CD8-positive, alpha-beta memory T cell (primary cell): Measurements from ENCODE around the gene EML6. TPM values are rescaled to one million over a fixed set of nuclear protein-coding genes. Genes with fewer than 3 reads are reported as not detected.

Experiments
- CTCF ChIA-PET: fragments of 350-600 bp; sonication (Branson Sonifier 250); formaldehyde crosslinking; loops from one replicate; lab custom pipeline; 2021; ENCODE audit warnings: antibody characterized with exemption; lab: Charles Lee
- POLR2A ChIA-PET: fragments of 350-600 bp; sonication (Branson Sonifier 250); formaldehyde crosslinking; loops from one replicate; lab custom pipeline; 2021; ENCODE audit warnings: antibody characterized with exemption; lab: Charles Lee
- DNase-seq, 5 donors: peaks; one replicate each; pipeline versions ENCODE4 v3.0.0 to v3.0.0-alpha.2; 2020 to 2022; ENCODE audit warnings: mixed read lengths in 1 of 5
- H3K27ac ChIP-seq: one replicate; pipeline ENCODE4 v1.7.0; 2013; ENCODE audit warnings: low read depth, mild to moderate bottlenecking, low read length, moderate library complexity
- H3K27me3 ChIP-seq: 2 replicates; pipeline ENCODE4 v1.7.0; 2013; ENCODE audit warnings: low read length, mild to moderate bottlenecking; ENCODE audit not compliant: insufficient read depth, poor library complexity, severe bottlenecking
- H3K36me3 ChIP-seq: 2 replicates; pipeline ENCODE4 v1.7.0; 2013; ENCODE audit warnings: mild to moderate bottlenecking, low read length, moderate library complexity; ENCODE audit not compliant: insufficient read depth
- H3K4me1 ChIP-seq: 2 replicates; pipeline ENCODE4 v1.7.0; 2013; ENCODE audit warnings: mild to moderate bottlenecking, low read length, moderate library complexity; ENCODE audit not compliant: insufficient read depth
- H3K4me3 ChIP-seq: 2 replicates; pipeline ENCODE4 v1.7.0; 2013; ENCODE audit warnings: mild to moderate bottlenecking, low read length
- H3K9me3 ChIP-seq: 2 replicates; pipeline ENCODE4 v1.7.0; 2013; ENCODE audit warnings: mild to moderate bottlenecking, low read length
- H3K27ac Mint-ChIP-seq, 8 donors: one replicate each; pipeline ENCODE4 v1.8.0; 2020 to 2021; ENCODE audit warnings: mixed read lengths in 8 of 8, mild to moderate bottlenecking in 6 of 8, inconsistent platforms in 3 of 8, moderate library complexity in 3 of 8
- H3K27me3 Mint-ChIP-seq, 2 donors: one replicate each; pipeline ENCODE4 v1.8.0; 2020 to 2021; ENCODE audit warnings: mixed read lengths in 2 of 2, mild to moderate bottlenecking in 1 of 2, moderate library complexity in 1 of 2
- H3K36me3 Mint-ChIP-seq, 3 donors: one replicate each; pipeline ENCODE4 v1.8.0; 2020 to 2021; ENCODE audit warnings: mixed read lengths in 3 of 3, inconsistent platforms in 1 of 3, mild to moderate bottlenecking in 1 of 3
- H3K4me1 Mint-ChIP-seq, 3 donors: one replicate each; pipeline ENCODE4 v1.8.0; 2020 to 2021; ENCODE audit warnings: mixed read lengths in 3 of 3, inconsistent platforms in 1 of 3, mild to moderate bottlenecking in 1 of 3
- H3K4me3 Mint-ChIP-seq, 7 donors: one replicate each; pipeline ENCODE4 v1.8.0; 2020 to 2021; ENCODE audit warnings: mixed read lengths in 7 of 7, mild to moderate bottlenecking in 6 of 7, moderate library complexity in 4 of 7, inconsistent platforms in 2 of 7
- H3K9me3 Mint-ChIP-seq, 5 donors: one replicate each; pipeline ENCODE4 v1.8.0; 2020 to 2022; ENCODE audit warnings: mixed read lengths in 5 of 5, mild to moderate bottlenecking in 3 of 5, moderate library complexity in 2 of 5, inconsistent platforms in 1 of 5
- polyA plus RNA-seq: library from polyadenylated mRNA; unstranded; fragments of 300-500 nt; fragmentation: Illumina TruSeq; gene quantifications from one replicate; pipeline ENCODE4 v1.2.3, GENCODE V29; 2021
- total RNA-seq, 2 experiments: library from RNA; stranded (reverse); gene quantifications; one replicate each; pipeline ENCODE4 v1.2.3, GENCODE V29; 2021

The EML6 gene
- total and polyA plus RNA-seq, 3 experiments from 2014 or later, result 0.05 to 2.3 (median 1.3) TPM

GRCh38 chr2:54915101-54915500 lies 191.6 kb downstream of the EML6 start:
- Histone ChIP-seq H3K27ac (no peak overlapping the region), H3K4me3 (no peak overlapping the region), H3K9me3 (no peaks in the 10 kb centered on the region), H3K27me3 (no peaks in the 10 kb centered on the region), H3K36me3 (no peaks in the 10 kb centered on the region), H3K4me1 (no peaks in the 10 kb centered on the region)
- Mint-ChIP-seq H3K4me1 (peaks cover 0 to 7% (median 6%) of the 10 kb centered on the region in 3 donors), H3K27ac (no peak overlapping the region), H3K4me3 (no peak overlapping the region), H3K36me3 (peaks cover 0 to 7% (median 2%) of the 10 kb centered on the region in 3 donors), H3K9me3 (peaks cover 0 to under 1% (median 0%) of the 10 kb centered on the region in 5 donors), H3K27me3 (peaks cover 0 to 22% of the 10 kb centered on the region in 2 donors)
- ChIA-PET POLR2A (interaction anchor here (0.6 kb wide), 1 partner anchor 257 kb away, joined by 4 read pairs; no protein-coding TSS in a partner anchor), CTCF (interaction anchor here (1.0 kb wide), 1 partner anchor 11 kb away, joined by 3 read pairs; no protein-coding TSS in a partner anchor)
- DNase-seq, result no peak

DNA sequence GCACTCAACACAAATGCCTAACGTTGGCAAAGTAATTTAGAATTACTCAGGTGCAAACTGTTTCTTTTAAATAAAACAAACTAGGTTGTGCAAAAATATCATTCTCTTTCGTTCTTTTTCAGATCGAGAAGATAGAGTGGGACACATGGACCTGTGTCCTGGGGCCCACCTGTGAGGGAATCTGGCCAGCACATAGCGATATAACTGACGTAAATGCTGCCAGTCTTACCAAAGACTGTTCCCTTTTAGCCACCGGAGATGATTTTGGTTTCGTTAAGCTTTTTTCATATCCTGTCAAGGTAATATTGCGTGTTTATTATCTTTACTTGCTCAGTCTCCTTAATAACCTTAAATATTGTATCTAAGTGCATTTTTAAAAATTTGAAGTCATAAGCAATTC lies 193.2 kb downstream of the EML6 start:
- no peaks in the 10 kb centered on the region for H3K9me3 ChIP-seq
- H3K27ac ChIP-seq, result no peak overlapping the region
- no peaks in the 10 kb centered on the region for H3K4me1 ChIP-seq
- Mint-ChIP-seq H3K4me3 (no peak overlapping the region), H3K36me3 (peaks cover 0 to 16% (median 6%) of the 10 kb centered on the region in 3 donors), H3K27me3 (peaks cover 0 to 22% of the 10 kb centered on the region in 2 donors), H3K27ac (no peak overlapping the region), H3K9me3 (peaks cover 0 to 11% (median 5%) of the 10 kb centered on the region in 5 donors), H3K4me1 (peaks cover 0 to 7% (median 6%) of the 10 kb centered on the region in 3 donors)
- no peaks in the 10 kb centered on the region for H3K27me3 ChIP-seq
- no peak overlapping the region for H3K4me3 ChIP-seq
- DNase-seq, result no peak
- CTCF ChIA-PET, result no interaction called here
- no peaks in the 10 kb centered on the region for H3K36me3 ChIP-seq
- POLR2A ChIA-PET, result no interaction called here

- H3K4me1 Mint-ChIP-seq, result peaks cover 0 to 7% (median 6%) of the 10 kb centered on the region in 3 donors
- H3K36me3 Mint-ChIP-seq, result peaks cover 0 to 16% (median 6%) of the 10 kb centered on the region in 3 donors
- H3K4me3 ChIP-seq, result no peak overlapping the region
- H3K27me3 Mint-ChIP-seq, result peaks cover 0 to 13% of the 10 kb centered on the region in 2 donors
- POLR2A ChIA-PET, result no interaction called here
- no peaks in the 10 kb centered on the region for H3K27me3 ChIP-seq
- peaks cover 1 to 11% (median 5%) of the 10 kb centered on the region in 5 donors for H3K9me3 Mint-ChIP-seq
- no peaks in the 10 kb centered on the region for H3K4me1 ChIP-seq
- no peaks in the 10 kb centered on the region for H3K36me3 ChIP-seq
- H3K9me3 ChIP-seq, result no peaks in the 10 kb centered on the region
- CTCF ChIA-PET, result no interaction called here
- H3K4me3 Mint-ChIP-seq, result no peak overlapping the region
- H3K27ac Mint-ChIP-seq, result peak overlapping the region in 1 of 8 donors; percentile 10
- H3K27ac ChIP-seq, result no peak overlapping the region
- no peak for DNase-seq
Measured at GRCh38 chr2:54918647-54919280, 195.3 kb downstream of the EML6 start.

GRCh38 chr2:54920660-54921059 lies 197.2 kb downstream of the EML6 start:
- POLR2A ChIA-PET, result no interaction called here
- no peak for DNase-seq
- Mint-ChIP-seq H3K27ac (no peak overlapping the region), H3K36me3 (peaks cover 0 to 16% (median 6%) of the 10 kb centered on the region in 3 donors), H3K4me1 (peaks cover 0 to 7% (median 6%) of the 10 kb centered on the region in 3 donors), H3K4me3 (no peak overlapping the region), H3K9me3 (peaks cover 1 to 11% (median 5%) of the 10 kb centered on the region in 5 donors), H3K27me3 (peaks cover 5 to 21% of the 10 kb centered on the region in 2 donors)
- Histone ChIP-seq H3K4me1 (no peaks in the 10 kb centered on the region), H3K4me3 (no peak overlapping the region), H3K36me3 (no peaks in the 10 kb centered on the region), H3K27ac (no peak overlapping the region), H3K27me3 (no peaks in the 10 kb centered on the region), H3K9me3 (no peaks in the 10 kb centered on the region)
- CTCF ChIA-PET, result no interaction called here

- Histone ChIP-seq H3K27me3 (no peaks in the 10 kb centered on the region), H3K4me3 (no peak overlapping the region), H3K9me3 (no peaks in the 10 kb centered on the region), H3K4me1 (no peaks in the 10 kb centered on the region), H3K27ac (no peak overlapping the region), H3K36me3 (no peaks in the 10 kb centered on the region)
- Mint-ChIP-seq H3K27me3 (peaks cover 5 to 20% of the 10 kb centered on the region in 2 donors), H3K4me3 (no peak overlapping the region), H3K36me3 (peaks cover 0 to 25% (median 4%) of the 10 kb centered on the region in 3 donors), H3K9me3 (peaks cover 3 to 11% (median 5%) of the 10 kb centered on the region in 5 donors), H3K4me1 (peaks cover 0 to 5% (median 3%) of the 10 kb centered on the region in 3 donors), H3K27ac (no peak overlapping the region)
- DNase-seq, result no peak
- ChIA-PET CTCF (no interaction called here), POLR2A (no interaction called here)
Measured at GRCh38 chr2:54924121-54924520, 200.7 kb downstream of the EML6 start.

- POLR2A ChIA-PET, result no interaction called here
- no peak overlapping the region for H3K27ac Mint-ChIP-seq
- no peak overlapping the region for H3K27ac ChIP-seq
- no peaks in the 10 kb centered on the region for H3K4me1 ChIP-seq
- no peak overlapping the region for H3K4me3 Mint-ChIP-seq
- H3K36me3 Mint-ChIP-seq, result peaks cover 0 to 24% (median 4%) of the 10 kb centered on the region in 3 donors
- no peaks in the 10 kb centered on the region for H3K9me3 ChIP-seq
- no peaks in the 10 kb centered on the region for H3K4me1 Mint-ChIP-seq
- H3K27me3 ChIP-seq, result no peaks in the 10 kb centered on the region
- no peak overlapping the region for H3K4me3 ChIP-seq
- H3K9me3 Mint-ChIP-seq, result peaks cover 3 to 11% (median 5%) of the 10 kb centered on the region in 5 donors
- H3K36me3 ChIP-seq, result no peaks in the 10 kb centered on the region
- DNase-seq, result no peak
- CTCF ChIA-PET, result no interaction called here
- H3K27me3 Mint-ChIP-seq, result peaks cover 5 to 14% of the 10 kb centered on the region in 2 donors
Measured at GRCh38 chr2:54925022-54925421, 201.6 kb downstream of the EML6 start.

DNA sequence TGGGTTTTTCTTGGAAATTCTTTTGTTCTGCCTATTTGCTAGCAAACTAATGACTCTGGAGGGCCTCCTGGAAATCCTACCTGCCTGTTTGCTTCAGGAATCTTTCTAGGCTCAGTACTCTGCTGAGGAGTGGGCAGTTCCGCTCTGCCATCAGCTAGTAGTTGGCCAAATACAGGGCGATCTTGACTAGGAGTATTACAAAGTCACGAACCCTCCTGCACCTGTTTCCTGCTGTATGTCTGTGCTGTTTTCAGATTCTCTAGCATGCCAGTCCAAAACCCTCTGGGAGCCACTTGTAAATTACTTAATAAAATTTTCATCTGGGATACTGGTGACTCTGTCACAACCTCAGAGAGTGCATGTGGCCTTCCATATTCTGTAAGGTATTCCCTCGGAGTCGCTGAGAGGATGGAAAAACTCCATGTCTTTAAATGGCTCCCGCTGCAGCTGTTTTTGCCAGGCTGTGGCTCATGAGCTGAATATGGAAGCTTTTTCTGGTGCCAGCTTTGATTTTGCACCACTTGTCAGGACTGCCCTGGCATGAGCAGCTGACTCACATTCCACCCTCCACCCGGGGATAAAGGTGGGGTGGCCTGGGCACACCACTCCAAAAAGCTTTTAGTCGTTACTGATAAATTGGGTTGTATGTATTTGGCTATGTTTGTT lies 203.8 kb downstream of the EML6 start:
- Histone ChIP-seq H3K27me3 (no peaks in the 10 kb centered on the region), H3K4me1 (no peaks in the 10 kb centered on the region), H3K4me3 (no peak overlapping the region), H3K36me3 (no peaks in the 10 kb centered on the region), H3K27ac (no peak overlapping the region), H3K9me3 (no peaks in the 10 kb centered on the region)
- no peak overlapping the region for H3K4me3 Mint-ChIP-seq
- POLR2A ChIA-PET, result no interaction called here
- no peak for DNase-seq
- peaks cover 0 to 14% (median 0%) of the 10 kb centered on the region in 3 donors for H3K36me3 Mint-ChIP-seq
- H3K27me3 Mint-ChIP-seq, result peaks cover 5 to 22% of the 10 kb centered on the region in 2 donors
- H3K27ac Mint-ChIP-seq, result no peak overlapping the region
- peaks cover 0 to 4% (median 0%) of the 10 kb centered on the region in 5 donors for H3K9me3 Mint-ChIP-seq
- CTCF ChIA-PET, result interaction anchor here (1.9 kb wide), 1 partner anchor 27 kb away, joined by 4 read pairs; no protein-coding TSS in a partner anchor
- no peaks in the 10 kb centered on the region for H3K4me1 Mint-ChIP-seq
